ENCODE results near the gene C12orf56.
A peak's percentile ranks its signal among the peaks of the same experiment; 100 is the strongest.

C12orf56 gene

DNA sequence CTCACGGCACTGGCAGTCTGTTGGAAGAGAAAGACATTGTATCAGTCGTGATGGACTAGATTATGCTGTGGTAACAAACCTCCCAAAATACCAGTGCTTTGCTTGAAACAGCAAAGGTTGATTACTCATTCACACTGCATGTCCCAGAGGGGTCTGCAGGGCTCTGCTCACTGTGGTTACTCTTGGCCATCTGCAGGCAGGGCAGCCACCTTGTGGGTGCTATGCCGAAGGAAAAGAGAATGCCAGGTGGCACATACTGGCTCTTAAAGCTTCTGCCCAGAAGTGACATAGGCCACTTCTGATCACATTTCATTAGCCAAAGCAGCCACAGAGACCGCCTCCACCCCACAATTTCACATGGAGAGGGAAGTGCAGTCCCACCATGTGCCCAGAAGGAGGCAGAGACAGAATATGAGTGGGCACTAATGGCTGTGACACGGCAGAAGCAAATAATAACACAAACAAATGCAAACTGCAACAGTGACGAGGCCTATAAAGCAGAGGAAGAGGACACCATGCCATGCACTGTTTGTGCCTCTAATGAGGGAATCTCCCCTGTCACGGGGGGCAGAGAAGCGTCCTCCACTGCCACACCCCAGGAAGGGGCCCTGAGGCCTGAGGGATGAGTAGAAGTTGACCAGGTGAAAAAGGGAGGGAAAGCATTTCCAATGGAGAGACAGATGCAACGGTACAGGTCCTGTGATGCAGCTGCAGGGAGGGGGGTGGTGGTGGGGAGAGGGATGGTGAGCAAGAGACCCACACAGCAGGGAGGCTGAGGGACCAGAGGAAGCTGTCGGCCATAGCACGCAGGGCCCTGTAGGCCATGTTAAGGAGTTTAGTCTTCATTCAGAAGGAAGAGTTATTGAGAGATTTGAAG is 116.8 kb downstream of the C12orf56 start:
- H2BK120ac ChIP-seq (ENCODE audit: low read depth, low read length), result no peak overlapping the region
- no peak overlapping the region for H3K23ac ChIP-seq (ENCODE audit: low read length)
- no peaks in the 10 kb centered on the region for H3K36me3 ChIP-seq (ENCODE audit: control insufficient read depth, insufficient read depth, low read length)
- no CpG with 5 or more reads among the region's 11 CpGs for whole genome bisulfite sequencing (ENCODE audit: extremely low coverage, insufficient coverage, low lambda C conversion rate)
- H3K27ac ChIP-seq (ENCODE audit: low read depth, low read length), result no peak overlapping the region
- no peaks in the 10 kb centered on the region for H3K79me1 ChIP-seq (ENCODE audit: low read length)
- H3K56ac ChIP-seq (ENCODE audit: low read length), result peak overlapping the region; percentile 25
- no peak overlapping the region for H3K4me3 ChIP-seq (ENCODE audit: low read length)
- DNase-seq, result peak; percentile 83
- H3K4me2 ChIP-seq (ENCODE audit: low read length), result no peak overlapping the region
- no peak overlapping the region for H3K9ac ChIP-seq (ENCODE audit: low read length)
- H3K18ac ChIP-seq (ENCODE audit: low read length), result no peak overlapping the region
- H4K8ac ChIP-seq (ENCODE audit: low read depth, low read length), result no peak overlapping the region
- H3K79me2 ChIP-seq (ENCODE audit: control insufficient read depth, insufficient read depth, low read length), result no peaks in the 10 kb centered on the region
- H2AK5ac ChIP-seq (ENCODE audit: low read length), result no peak overlapping the region
- no peak overlapping the region for H3K4ac ChIP-seq (ENCODE audit: low read depth, low read length)
- no peaks in the 10 kb centered on the region for H3K4me1 ChIP-seq (ENCODE audit: control insufficient read depth, low read depth, low read length)
- H2BK5ac ChIP-seq (ENCODE audit: low read length), result no peak overlapping the region
- no peak overlapping the region for H2BK15ac ChIP-seq (replicated peaks; ENCODE audit: low read depth)
- H4K5ac ChIP-seq (ENCODE audit: low read length), result no peak overlapping the region
- H3K27me3 ChIP-seq (ENCODE audit: insufficient read depth, low read length, poor library complexity), result no peaks in the 10 kb centered on the region

DNA sequence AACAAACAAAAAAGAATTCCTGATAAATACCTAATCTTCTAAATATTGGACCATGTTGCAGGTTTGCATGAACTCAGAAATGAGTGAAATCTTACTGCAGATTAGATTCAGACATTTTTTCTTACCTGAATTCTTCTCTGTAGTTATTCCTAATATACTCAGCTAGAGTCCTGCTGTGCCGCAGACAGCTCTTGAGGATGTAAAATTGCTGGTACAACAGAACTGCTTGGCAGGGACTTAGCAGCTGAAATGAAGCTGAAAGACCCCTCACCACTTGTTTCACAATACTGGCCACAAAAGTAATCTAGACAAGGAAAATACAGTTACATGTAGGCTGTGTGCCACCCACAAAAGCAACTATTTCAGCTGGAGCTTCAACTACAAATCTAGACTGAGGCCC is 120.1 kb downstream of the C12orf56 start:
- Histone ChIP-seq H3K27me3 (ENCODE audit: insufficient read depth, low read length, poor library complexity) (no peaks in the 10 kb centered on the region), H3K27ac (ENCODE audit: low read depth, low read length) (no peak overlapping the region), H3K9ac (ENCODE audit: low read length) (no peak overlapping the region), H2AK5ac (ENCODE audit: low read length) (no peak overlapping the region), H4K8ac (ENCODE audit: low read depth, low read length) (no peak overlapping the region), H3K23ac (ENCODE audit: low read length) (no peak overlapping the region), H3K4me1 (ENCODE audit: control insufficient read depth, low read depth, low read length) (no peaks in the 10 kb centered on the region), H2BK5ac (ENCODE audit: low read length) (no peak overlapping the region), H2BK120ac (ENCODE audit: low read depth, low read length) (no peak overlapping the region), H3K79me1 (ENCODE audit: low read length) (no peaks in the 10 kb centered on the region), H3K36me3 (ENCODE audit: control insufficient read depth, insufficient read depth, low read length) (no peaks in the 10 kb centered on the region), H3K4ac (ENCODE audit: low read depth, low read length) (no peak overlapping the region), H3K79me2 (ENCODE audit: control insufficient read depth, insufficient read depth, low read length) (no peaks in the 10 kb centered on the region), H3K4me3 (ENCODE audit: low read length) (no peak overlapping the region), H3K56ac (ENCODE audit: low read length) (no peak overlapping the region), H3K4me2 (ENCODE audit: low read length) (no peak overlapping the region), H3K18ac (ENCODE audit: low read length) (no peak overlapping the region), H2BK15ac (replicated peaks; ENCODE audit: low read depth) (no peak overlapping the region), H4K5ac (ENCODE audit: low read length) (no peak overlapping the region)
- WGBS (ENCODE audit: extremely low coverage, insufficient coverage, low lambda C conversion rate), result no CpG with 5 or more reads among the region's 1 CpG
- DNase-seq, result no peak

DNA sequence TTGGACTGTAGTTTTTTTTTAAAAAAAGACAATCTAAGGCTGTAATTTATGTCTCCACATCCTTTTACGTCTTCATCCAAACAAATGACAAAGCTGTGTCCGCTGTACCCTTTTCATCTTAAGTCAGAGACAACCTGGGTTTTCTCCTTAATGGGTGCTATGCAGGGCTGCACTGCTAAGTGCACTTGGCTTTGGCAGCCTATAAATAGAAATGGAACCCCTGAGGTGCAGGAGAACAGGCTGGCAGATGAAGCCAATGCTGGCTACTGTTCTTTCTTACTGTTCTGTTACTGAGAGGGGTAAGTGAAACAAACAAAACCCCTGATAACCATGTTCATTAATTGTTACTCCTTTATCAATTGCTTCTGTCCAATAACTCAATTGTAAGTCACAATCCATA is 121.4 kb downstream of the C12orf56 start:
- WGBS (ENCODE audit: extremely low coverage, insufficient coverage, low lambda C conversion rate), result no CpG with 5 or more reads among the region's 2 CpGs
- Histone ChIP-seq H2BK120ac (ENCODE audit: low read depth, low read length) (no peak overlapping the region), H2BK5ac (ENCODE audit: low read length) (no peak overlapping the region), H3K27me3 (ENCODE audit: insufficient read depth, low read length, poor library complexity) (no peaks in the 10 kb centered on the region), H3K79me1 (ENCODE audit: low read length) (no peaks in the 10 kb centered on the region), H3K4ac (ENCODE audit: low read depth, low read length) (no peak overlapping the region), H2BK15ac (replicated peaks; ENCODE audit: low read depth) (no peak overlapping the region), H3K56ac (ENCODE audit: low read length) (no peak overlapping the region), H4K8ac (ENCODE audit: low read depth, low read length) (no peak overlapping the region), H3K4me2 (ENCODE audit: low read length) (no peak overlapping the region), H3K4me3 (ENCODE audit: low read length) (no peak overlapping the region), H3K9ac (ENCODE audit: low read length) (no peak overlapping the region), H2AK5ac (ENCODE audit: low read length) (no peak overlapping the region), H3K36me3 (ENCODE audit: control insufficient read depth, insufficient read depth, low read length) (no peaks in the 10 kb centered on the region), H3K4me1 (ENCODE audit: control insufficient read depth, low read depth, low read length) (no peaks in the 10 kb centered on the region), H4K5ac (ENCODE audit: low read length) (no peak overlapping the region), H3K27ac (ENCODE audit: low read depth, low read length) (no peak overlapping the region), H3K18ac (ENCODE audit: low read length) (no peak overlapping the region), H3K79me2 (ENCODE audit: control insufficient read depth, insufficient read depth, low read length) (no peaks in the 10 kb centered on the region), H3K23ac (ENCODE audit: low read length) (no peak overlapping the region)
- DNase-seq, result no peak

DNA sequence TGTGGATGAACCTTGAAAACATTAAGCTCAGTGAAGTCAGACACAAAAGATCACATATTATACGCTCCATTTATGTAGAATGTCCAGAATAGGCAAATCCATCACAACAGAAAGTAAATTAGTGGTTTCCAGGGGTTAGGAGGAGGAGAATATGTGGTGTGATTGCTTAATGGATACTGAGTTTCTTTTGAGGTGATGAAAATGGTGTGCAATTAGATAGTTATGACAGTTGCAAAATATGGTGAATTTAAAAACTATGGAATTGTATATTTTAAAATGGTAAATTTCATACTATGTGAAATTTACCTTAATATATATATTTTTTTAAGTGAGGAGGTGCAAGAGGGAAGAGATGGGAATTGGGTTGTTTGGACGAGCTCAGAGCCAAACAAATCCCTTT is 122.1 kb downstream of the C12orf56 start:
- Histone ChIP-seq H3K79me2 (ENCODE audit: control insufficient read depth, insufficient read depth, low read length) (no peaks in the 10 kb centered on the region), H3K36me3 (ENCODE audit: control insufficient read depth, insufficient read depth, low read length) (no peaks in the 10 kb centered on the region), H2BK120ac (ENCODE audit: low read depth, low read length) (no peak overlapping the region), H3K27me3 (ENCODE audit: insufficient read depth, low read length, poor library complexity) (no peaks in the 10 kb centered on the region), H3K79me1 (ENCODE audit: low read length) (no peaks in the 10 kb centered on the region), H3K4me2 (ENCODE audit: low read length) (no peak overlapping the region), H3K23ac (ENCODE audit: low read length) (no peak overlapping the region), H2BK5ac (ENCODE audit: low read length) (no peak overlapping the region), H3K27ac (ENCODE audit: low read depth, low read length) (no peak overlapping the region), H3K4ac (ENCODE audit: low read depth, low read length) (no peak overlapping the region), H3K4me3 (ENCODE audit: low read length) (no peak overlapping the region), H2AK5ac (ENCODE audit: low read length) (no peak overlapping the region), H4K8ac (ENCODE audit: low read depth, low read length) (no peak overlapping the region), H2BK15ac (replicated peaks; ENCODE audit: low read depth) (no peak overlapping the region), H4K5ac (ENCODE audit: low read length) (no peak overlapping the region), H3K56ac (ENCODE audit: low read length) (no peak overlapping the region), H3K18ac (ENCODE audit: low read length) (no peak overlapping the region), H3K9ac (ENCODE audit: low read length) (no peak overlapping the region), H3K4me1 (ENCODE audit: control insufficient read depth, low read depth, low read length) (no peaks in the 10 kb centered on the region)
- WGBS (ENCODE audit: extremely low coverage, insufficient coverage, low lambda C conversion rate), result no CpG with 5 or more reads among the region's 2 CpGs
- DNase-seq, result no peak

DNA sequence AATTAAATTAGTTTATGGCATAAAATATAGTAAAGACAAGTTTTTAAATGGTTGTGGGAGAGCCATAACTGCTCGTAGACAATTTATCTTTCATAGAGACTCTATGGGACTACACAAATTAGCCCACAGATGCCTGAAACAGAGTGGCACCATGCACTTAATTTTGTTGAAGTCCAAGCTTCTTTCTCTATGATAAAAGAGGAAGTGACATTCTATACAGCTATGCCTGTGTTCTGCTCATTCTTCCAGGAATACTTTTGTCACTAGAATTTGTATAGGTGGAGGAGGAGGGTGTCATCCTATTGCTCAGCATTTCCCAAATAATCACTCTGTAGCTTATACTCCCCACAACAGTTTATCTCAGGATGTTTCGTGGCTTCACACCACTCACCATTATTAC is 124.7 kb downstream of the C12orf56 start:
- H4K8ac ChIP-seq (ENCODE audit: low read depth, low read length), result no peak overlapping the region
- no peak overlapping the region for H3K4me2 ChIP-seq (ENCODE audit: low read length)
- no peaks in the 10 kb centered on the region for H3K79me2 ChIP-seq (ENCODE audit: control insufficient read depth, insufficient read depth, low read length)
- 100% methylated on average over 1 of the region's 2 CpGs for WGBS (ENCODE audit: extremely low coverage, insufficient coverage, low lambda C conversion rate)
- no peak overlapping the region for H3K56ac ChIP-seq (ENCODE audit: low read length)
- H3K9ac ChIP-seq (ENCODE audit: low read length), result no peak overlapping the region
- no peak overlapping the region for H2BK5ac ChIP-seq (ENCODE audit: low read length)
- H3K36me3 ChIP-seq (ENCODE audit: control insufficient read depth, insufficient read depth, low read length), result no peaks in the 10 kb centered on the region
- no peak overlapping the region for H2BK15ac ChIP-seq (replicated peaks; ENCODE audit: low read depth)
- H3K4me1 ChIP-seq (ENCODE audit: control insufficient read depth, low read depth, low read length), result no peaks in the 10 kb centered on the region
- H3K79me1 ChIP-seq (ENCODE audit: low read length), result no peaks in the 10 kb centered on the region
- H4K5ac ChIP-seq (ENCODE audit: low read length), result no peak overlapping the region
- H2AK5ac ChIP-seq (ENCODE audit: low read length), result no peak overlapping the region
- H3K4me3 ChIP-seq (ENCODE audit: low read length), result no peak overlapping the region
- no peak overlapping the region for H3K4ac ChIP-seq (ENCODE audit: low read depth, low read length)
- H2BK120ac ChIP-seq (ENCODE audit: low read depth, low read length), result no peak overlapping the region
- no peak for DNase-seq
- H3K27ac ChIP-seq (ENCODE audit: low read depth, low read length), result no peak overlapping the region
- no peaks in the 10 kb centered on the region for H3K27me3 ChIP-seq (ENCODE audit: insufficient read depth, low read length, poor library complexity)
- H3K23ac ChIP-seq (ENCODE audit: low read length), result no peak overlapping the region
- H3K18ac ChIP-seq (ENCODE audit: low read length), result no peak overlapping the region

DNA sequence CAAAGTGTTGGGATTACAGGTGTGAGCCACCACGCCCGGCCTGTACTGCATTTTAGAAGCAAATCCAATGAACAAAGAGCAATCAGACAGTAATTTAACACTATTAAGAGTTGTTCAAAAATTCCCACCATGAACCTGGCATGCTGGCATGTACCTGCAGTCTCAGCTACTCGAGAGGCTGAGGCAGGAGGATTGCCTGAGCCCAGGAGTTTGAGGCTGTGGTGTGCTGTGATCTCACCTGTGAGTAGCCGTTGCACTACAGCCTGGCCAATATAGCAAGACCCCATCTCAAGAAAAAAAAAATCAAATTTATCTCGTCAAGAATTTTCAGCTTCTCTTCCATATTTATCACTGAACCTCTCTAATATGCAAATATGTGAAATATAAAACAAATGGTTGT is 128.7 kb downstream of the C12orf56 start:
- Histone ChIP-seq H3K4ac (ENCODE audit: low read depth, low read length) (no peak overlapping the region), H3K27ac (ENCODE audit: low read depth, low read length) (no peak overlapping the region), H4K5ac (ENCODE audit: low read length) (no peak overlapping the region), H3K79me1 (ENCODE audit: low read length) (no peaks in the 10 kb centered on the region), H2BK15ac (replicated peaks; ENCODE audit: low read depth) (no peak overlapping the region), H3K4me2 (ENCODE audit: low read length) (no peak overlapping the region), H3K79me2 (ENCODE audit: control insufficient read depth, insufficient read depth, low read length) (no peaks in the 10 kb centered on the region), H3K9ac (ENCODE audit: low read length) (no peak overlapping the region), H2BK5ac (ENCODE audit: low read length) (no peak overlapping the region), H3K4me1 (ENCODE audit: control insufficient read depth, low read depth, low read length) (no peaks in the 10 kb centered on the region), H3K36me3 (ENCODE audit: control insufficient read depth, insufficient read depth, low read length) (no peaks in the 10 kb centered on the region), H3K27me3 (ENCODE audit: insufficient read depth, low read length, poor library complexity) (no peaks in the 10 kb centered on the region), H3K23ac (ENCODE audit: low read length) (no peak overlapping the region), H2AK5ac (ENCODE audit: low read length) (no peak overlapping the region), H3K4me3 (ENCODE audit: low read length) (no peak overlapping the region), H4K8ac (ENCODE audit: low read depth, low read length) (no peak overlapping the region), H3K56ac (ENCODE audit: low read length) (no peak overlapping the region), H2BK120ac (ENCODE audit: low read depth, low read length) (no peak overlapping the region), H3K18ac (ENCODE audit: low read length) (no peak overlapping the region)
- DNase-seq, result no peak
- WGBS (ENCODE audit: extremely low coverage, insufficient coverage, low lambda C conversion rate), result no CpG with 5 or more reads among the region's 5 CpGs
